ENCODE results near the gene SPATA31C2.
A peak's percentile ranks its signal among the peaks of the same experiment; 100 is the strongest.
"Not testable (repeated sequence)": the region's sequence is repeated elsewhere in the genome, so short reads cannot be mapped to it uniquely, and the experiment has no call there.

SPATA31C2 gene

DNA sequence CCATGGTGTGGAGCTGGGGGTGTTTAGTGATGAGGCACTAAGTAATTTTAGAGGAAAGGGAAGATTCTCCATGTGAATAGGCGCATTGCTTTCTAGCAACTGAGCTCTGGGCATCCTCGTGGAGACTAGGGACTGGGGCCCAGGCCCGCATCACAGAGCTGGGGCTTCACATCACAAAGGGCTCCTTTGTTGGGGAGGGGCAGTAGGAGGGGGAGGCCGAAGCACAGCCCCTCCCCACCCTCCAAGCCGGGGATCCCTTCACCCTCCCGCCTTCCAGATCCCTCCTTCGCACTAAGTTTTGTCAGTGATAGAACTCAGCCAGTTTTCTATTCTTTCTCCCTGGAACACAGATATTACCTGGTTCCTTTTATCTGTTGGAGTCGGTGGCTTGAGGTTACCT lies at the start of gene SPATA31C2:
Gene SPATA31C2 (minus strand): TSS at position 101 of the 400 bp plus-strand sequence. CDS start 29 bp downstream, at position 72.
- not testable (repeated sequence) for DNase-seq

DNA sequence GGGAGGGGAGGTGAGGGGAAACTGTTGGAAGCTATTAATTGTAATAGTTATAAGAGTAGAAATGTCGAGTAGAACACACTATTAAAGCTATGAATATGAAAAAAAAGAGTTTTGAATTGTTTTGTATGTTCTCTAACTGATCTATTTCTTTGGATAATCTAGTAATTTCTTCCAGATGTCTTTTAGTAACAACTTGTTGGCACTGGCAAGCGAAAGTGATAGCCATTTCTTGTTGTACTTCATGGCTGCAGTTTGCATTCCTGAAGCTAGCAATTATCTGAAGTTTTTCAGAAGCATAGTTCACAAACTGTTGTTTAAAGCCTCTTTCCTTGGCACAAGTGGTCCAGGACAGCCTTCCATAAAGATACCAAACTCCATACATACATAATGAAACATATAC lies 49.4 kb upstream of the SPATA31C2 start:
- DNase-seq, result no peak

DNA sequence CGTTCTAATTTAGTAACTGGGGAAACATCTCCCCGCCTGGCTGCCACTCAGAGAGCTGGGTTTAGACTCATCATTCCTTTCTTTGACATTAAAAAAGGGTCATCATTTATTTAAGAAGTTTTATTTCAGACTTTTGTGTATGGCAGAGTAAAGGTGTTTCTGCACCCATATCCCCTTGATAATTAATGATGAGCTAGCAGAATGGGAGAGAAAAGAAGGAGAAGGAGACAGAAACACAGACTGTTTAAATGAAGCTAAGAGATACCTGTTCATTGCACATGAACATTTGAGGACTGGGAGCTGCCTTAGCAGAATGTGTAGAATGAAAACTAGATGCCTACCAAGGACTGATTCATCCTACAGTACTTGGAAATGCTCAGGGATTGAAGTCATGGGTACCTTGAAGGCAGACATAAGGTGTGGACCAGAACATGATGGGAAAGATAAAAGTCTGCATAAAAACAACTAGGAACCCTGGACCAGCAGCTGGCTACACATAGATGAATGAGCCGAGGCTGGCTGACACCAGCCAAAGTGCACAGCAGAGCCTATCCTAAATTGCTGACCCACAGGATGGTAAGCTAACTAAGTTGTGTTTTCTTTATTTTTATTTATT lies 48.3 kb upstream of the SPATA31C2 start:
- DNase-seq, result no peak

DNA sequence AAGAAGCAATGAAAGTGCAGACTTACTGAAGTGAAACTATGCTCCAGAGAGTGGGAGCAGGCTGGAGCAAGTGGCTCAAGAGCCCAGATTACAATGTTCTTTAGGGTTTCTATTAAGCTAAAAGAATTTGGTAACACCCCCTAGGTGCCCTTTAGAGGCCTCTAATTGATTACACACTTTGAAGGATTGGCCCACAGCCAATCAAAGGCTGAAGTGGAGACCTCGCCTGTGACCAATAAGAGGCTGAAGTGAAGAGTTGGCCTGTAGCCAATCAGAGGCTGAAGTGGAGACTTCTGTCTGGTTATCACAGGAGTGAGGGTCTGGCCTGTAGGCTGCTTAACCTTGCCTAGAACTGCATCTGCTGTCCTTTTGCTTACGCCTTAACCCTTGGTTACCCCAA lies 46.7 kb upstream of the SPATA31C2 start:
- DNase-seq, result no peak

DNA sequence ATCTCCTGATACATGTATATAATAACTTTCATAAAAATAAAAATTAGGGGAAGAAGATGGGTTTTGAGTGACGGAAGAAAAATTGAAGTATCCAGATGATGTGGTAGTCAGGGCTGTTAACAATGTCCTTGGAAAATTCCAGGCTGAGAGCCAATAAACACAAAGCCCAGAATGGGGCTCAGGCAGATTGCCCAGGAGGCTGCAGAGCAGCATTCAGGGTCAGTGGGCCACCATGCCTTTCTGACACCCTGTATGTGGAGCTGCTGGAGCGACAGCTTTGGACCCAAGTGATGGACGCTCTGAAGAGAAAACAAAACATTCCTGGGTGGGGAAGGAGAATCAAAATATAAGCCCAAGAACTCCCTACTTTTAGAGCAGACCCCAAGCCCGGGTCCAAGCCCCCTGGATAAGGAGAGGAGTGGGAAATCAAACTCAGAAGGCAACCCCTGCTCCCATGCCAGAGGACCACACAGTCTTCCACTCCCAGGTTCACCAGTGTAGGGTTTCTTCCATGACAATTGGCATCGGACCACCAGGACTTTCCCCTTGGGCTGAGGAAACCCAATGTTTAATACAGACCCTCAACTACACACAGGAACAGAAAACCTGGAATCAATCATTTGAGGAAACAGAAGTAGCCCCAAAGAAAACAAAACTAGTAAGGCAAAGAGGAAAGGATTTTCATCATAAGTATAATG lies 45.7 kb upstream of the SPATA31C2 start:
- no peak for DNase-seq

DNA sequence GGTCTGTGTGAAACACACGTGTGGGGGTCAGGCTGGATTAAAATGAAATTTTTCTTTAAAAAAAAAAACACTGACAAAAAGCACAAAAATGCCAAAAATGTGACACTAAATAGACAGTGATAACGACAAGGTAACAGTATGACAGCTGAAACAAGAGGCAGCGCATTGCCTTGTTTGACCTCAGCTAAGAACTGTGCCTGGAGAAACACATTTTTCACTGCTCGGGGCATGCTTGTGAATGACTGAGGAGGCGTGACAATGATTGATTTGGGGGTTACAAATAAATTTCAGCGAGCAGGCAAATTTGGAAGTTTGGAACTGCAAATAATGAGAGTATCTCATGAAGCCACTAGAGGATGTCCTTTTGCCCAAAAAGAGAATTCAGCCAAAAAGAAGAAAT lies 44.2 kb upstream of the SPATA31C2 start:
- no peak for DNase-seq

DNA sequence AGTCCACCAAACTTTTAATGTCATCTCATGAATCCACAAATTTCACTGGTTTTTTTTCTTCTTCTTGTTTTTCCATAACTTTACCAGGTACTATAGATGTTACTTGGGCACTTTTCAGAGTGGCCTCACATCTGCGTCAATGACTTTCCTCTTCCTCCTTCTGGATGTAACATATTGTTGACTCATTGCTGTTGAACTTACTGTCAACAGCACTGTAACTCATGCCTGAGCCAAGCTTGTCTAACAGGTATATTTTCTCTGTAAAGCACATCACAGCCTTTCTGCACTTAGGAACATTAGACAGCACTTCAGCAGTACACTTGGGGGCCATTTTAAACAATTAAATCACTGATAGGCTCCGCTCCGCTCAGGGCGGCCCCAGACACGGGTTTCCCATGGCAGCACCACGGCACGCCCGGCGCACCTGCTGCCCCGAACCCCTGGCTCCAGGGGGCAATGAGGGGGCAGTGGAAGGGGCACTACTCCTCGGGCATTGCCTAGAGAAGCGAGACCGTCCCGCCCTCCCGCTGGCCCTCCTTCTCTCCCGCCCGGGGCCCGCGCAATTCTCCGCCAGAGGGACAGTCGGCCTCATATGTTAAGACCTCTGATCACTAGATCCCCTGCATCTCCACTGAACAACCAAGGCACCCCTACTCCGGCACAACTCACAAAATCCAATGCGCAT lies 41.9 kb upstream of the SPATA31C2 start:
- no peak for DNase-seq

DNA sequence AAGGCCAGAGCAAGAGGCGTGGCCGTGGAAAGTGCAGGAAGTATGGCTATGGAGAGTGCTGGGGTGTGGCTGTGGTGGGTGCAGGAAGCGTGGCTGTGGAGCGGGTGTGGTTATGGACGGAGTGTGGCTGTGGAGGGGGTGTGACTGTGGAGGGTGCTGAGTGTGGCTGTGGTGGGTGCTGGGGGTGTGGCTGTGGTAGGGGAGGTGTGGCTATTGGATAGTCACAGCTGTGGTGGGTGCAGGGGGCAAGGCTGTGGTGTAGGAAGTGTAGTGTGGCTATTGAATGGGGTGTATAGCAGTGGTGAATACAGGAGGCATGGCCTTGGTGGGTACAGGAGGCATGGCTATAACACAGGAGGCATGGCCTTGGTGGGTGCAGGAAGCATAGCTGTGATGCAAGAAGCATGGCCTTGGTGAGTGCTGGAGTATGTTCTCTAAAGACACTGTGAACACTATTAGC lies 40.8 kb upstream of the SPATA31C2 start:
- peak; percentile 20 for DNase-seq

DNA sequence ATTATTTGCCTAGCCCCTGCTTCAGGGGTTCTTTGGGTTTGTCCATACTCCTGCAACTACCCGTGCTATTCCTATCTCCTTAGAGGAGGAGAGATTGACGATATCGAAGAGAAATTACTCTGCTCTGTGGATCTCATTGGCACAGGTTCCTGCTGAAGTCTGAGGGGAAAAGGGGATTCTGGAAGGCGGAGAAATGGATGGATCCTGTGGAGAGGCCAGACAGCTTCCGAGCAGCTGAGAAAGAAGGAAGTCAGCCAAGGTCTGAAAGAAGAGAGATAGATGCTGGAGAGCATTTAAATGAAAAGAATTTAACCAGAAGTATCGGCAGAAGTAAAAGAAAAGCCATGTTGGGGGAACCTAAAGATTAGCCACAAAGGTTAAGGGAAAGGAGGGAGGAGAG lies 40.4 kb upstream of the SPATA31C2 start:
- DNase-seq, result no peak

DNA sequence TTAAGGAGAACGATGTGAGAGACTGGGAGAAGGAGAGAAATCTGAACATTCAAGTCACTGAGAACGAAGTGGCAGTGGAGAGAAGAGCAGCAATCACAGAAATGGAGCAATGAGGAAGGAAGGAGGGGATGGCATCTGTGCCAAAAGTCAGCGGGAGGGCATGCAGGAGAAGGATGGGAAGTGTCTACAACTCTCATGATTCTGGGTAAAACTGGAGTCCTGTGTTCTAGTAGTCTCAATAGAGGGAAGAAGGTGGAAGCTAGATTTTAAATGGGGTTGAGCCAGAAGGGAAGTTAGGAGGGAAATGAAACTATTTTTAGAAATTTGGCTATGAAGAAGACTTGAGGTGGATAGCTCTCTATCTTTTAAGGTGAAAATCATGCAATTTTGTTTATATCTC lies 39.1 kb upstream of the SPATA31C2 start:
- DNase-seq, result no peak

DNA sequence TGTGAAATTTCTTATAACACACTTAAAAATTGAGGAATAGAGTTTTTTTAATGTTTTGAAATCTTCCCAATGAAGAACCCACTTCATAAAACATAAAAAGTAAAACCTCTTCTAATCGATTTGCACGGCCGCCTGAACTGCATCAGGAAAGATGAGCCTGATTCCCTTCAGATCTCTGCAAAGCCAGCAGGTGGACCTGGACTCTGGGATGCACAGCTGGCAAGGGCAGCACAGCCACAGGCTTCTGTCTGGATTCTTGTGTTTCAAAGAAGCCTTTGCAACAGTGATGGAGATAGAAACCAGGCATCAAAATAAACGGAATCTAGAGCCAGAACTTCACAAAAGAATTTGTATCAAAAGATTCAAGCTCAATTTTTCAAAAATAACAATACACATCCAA lies 36.0 kb upstream of the SPATA31C2 start:
- DNase-seq, result no peak

DNA sequence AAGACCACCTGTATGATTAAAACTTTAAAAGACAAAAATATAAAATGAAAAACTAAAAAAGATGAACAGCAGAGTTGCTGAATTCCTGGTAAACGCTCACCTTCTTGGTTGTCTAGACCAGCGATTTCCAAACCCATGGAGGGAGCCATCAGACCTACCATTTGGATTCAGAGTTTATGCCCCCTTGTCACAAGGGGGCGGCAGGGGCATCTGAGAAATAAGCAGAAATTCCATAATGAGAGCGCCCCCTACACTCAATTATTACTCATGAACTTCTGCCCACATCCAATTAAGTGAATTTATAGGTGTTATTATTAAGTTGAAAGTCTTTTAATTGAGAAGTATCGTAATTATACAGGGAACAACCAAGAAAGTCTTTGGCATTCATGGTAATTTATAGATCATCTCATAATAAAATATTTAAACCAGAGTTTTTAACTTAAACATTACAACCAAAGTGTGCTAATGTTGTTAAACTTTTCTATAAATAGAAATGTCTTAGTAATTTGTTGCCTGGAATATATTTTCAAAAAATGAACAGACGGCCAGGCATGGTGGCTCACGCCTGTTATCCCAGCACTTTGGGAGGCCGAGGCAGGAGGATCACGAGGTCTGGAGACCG lies 35.2 kb upstream of the SPATA31C2 start:
- DNase-seq, result peak; percentile 59

DNA sequence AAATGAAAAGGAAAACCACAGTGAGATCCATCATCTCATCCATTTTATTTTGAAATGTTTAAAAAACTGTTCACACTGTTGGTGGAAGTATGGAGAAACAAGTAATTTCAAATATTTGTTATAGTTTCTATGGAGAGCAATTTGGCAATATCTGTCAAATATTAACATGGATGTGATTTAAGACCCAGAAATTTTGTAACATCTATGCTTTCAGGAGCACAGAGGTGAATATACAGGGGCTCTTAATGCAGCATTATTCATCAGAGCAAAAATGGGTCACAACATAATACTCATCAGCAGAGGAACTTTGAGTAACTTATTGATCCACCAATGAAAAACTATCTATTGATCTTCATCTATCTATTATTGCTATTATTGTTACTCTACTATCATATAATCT lies 31.4 kb upstream of the SPATA31C2 start:
- DNase-seq, result no peak

DNA sequence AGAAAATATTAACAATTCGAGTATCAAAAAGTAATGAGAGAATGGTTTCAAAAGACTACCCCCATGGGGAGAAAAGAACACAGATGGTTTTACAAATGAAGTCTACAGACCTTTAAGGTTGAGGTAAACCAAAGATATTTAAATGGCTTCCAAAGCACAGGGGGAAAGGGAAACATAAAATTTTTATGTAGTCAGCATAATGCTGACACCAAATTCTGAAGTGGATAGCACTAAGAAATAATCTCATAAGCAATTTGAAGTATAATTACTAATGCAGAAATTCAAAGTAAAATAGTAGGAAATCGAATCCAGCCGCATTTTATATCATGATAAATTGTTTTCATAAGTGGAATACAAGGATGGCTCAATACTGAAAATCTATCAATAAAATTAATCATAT lies 30.3 kb upstream of the SPATA31C2 start:
- DNase-seq, result no peak

DNA sequence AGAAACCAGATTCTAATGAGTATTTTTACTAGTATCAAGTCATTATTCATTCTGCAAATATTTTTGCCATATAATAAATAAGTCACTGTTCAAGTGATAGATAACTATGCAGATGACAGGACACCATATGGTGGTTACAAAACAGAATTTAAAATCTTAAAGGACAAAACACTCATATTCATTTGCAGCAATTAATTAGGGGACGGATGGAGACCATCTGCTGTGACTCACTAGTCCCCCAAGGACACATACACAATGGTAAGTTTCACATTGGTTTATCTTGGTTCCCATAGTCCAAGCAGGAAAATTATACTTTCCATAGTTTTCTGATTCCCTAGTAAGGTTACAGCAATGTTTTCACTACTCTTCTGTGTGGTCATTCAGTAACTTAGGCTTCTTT lies 28.4 kb upstream of the SPATA31C2 start:
- no peak for DNase-seq

DNA sequence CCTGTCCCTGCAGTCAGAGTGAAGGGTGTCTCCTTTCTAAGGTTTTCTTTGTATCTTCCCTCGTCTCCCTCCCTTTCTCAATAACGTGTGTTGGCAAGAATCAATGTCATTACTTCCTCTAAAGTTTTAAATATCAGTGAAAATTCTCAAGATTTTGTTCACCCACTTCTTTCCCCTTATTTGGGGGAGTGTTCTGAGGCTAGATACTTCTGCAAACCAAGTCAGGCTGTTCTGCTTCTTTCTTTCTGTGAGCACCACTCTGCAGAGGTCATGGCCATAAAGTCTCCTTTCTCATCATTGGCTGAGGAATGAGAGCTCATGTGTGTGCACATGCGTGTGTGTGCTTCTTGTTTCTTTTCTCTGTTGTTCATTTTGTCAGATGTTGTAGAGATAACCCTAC lies 26.6 kb upstream of the SPATA31C2 start:
- DNase-seq, result no peak

DNA sequence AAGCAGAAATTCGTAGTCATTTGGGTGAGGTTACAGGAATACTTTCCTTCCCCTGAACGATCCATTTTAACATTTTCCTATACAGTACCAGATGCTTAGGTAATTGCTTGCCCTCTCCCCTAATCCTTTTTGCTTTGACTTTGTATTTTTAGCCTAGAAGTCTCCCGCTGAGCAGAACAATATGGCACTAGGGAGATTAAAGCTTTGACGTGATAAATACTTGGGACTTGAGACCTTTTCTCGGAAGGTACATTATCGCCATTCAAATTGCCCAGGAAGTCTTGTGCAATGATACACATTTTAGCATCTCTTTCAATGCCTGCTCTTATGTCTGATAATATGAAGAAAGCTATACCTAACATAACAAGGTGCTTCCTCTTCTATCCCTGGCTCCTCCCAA lies 22.9 kb upstream of the SPATA31C2 start:
- no peak for DNase-seq

DNA sequence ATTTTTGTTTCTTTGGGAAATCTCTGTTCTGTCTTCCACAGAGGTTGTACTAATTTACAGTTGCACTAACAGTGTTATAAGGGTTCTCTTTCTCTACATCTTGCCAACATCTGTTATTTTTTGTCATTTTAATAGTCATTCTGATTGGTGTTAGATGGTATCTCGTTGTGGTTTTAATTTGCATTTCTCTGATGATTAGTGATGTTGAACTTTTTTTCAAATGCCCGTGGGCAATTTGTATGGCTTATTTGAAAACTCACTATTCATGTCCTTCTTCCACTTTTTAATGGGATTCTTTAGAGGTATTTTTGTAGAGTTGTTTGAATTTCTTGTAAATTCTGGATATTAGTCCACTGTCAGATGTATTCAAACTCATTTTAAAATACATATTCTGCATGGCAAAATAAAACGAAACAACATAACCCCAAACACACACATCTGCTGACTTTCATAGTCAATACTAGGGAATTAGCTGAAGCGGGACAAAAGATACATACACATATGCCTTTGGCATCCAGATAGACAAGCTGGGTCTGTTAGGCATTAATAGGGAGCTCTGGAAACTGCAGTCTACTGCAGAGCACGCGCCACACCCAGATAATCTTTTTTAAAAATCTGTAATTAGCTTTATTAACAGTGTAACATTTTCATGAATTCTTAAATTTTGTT lies 5.8 kb upstream of the SPATA31C2 start:
- DNase-seq, result no peak

DNA sequence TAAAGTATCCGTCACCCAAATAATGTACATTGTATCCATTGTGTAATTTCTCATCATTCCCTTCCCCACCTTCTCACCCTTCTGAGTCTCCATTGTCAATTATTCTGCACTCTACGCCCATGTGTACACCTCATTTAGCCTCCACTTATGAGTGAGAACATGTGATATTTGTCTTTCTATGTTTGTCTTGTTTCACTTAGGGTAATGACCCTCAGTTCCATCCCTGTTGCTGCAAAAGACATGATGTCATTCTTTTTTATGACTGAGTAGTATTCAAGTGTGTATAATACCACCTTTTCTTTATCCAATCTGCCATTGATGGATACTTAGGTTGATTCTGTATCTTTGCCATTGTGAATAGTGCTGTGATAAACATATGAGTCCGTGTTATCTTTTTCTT lies 4.9 kb upstream of the SPATA31C2 start:
- DNase-seq, result no peak

DNA sequence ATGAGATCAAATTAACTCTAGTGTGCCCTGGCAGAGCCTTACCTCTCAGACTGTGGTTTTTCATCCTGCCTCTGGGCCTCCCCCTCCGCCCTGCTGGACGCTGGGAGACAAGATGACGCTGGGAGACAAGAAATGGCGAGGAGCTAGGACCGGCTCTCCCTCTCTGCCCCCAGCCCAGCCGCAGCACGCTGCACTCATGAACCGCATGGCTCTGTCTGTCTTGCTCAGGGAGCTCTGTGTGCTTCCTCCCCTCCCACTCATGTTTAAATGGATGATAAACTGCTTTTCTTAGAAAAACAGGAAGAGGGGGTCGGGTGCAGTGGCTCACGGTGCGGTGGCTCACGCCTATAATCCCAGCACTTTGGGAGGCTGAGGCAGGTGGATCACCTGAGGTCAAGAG lies 4.7 kb downstream of the SPATA31C2 start:
- DNase-seq, result not testable (repeated sequence)

DNA sequence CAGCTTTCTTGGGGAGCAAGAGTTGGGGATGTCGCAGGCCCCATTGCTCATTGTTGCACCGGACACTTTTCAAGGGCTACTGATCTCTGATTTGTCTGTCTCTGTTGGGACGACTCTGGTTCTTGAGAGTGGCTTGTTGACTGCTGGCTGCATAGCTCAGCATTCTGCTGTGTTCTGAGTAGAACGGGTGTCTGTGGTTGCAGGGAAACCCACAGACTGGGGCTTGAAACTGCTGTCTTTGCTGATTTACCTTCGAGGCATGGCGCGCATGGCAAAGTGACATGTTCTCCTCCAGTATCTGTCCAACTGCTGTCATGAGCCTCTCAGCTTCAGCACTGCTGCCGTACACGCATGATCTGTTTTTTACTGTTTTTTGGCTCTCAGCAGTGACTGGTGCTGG lies 8.7 kb downstream of the SPATA31C2 start:
- DNase-seq, result peak; percentile 50

DNA sequence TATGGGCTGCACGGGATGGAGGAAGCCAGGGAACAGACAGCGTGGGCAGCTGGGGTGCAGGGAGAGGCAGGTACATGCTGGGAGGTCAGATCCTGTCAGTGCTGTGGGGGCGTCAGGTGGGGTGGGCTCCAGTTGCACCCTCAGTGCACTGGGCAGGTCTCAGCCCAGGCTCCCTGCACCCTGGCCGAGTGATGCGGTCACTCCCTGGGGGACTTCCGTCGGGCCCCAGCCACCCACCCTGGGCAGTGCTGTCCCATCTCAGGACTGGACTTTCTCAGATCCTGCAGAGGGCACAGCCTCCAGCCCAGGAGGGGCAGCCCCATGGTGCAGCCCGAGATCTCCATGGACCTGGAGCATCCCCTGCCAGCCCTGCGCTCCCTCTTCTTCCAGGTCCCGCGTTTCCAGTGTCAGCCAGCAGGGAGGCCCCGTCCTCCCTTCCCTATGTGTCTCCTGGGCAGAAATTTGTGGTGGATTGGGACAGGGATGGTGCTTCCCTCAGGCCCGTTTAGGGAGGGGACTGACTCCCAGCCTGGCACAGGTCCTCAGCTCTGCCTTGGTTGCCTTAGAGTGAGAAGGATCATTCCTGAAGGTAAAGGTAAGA lies 10.5 kb downstream of the SPATA31C2 start:
- DNase-seq, result not testable (repeated sequence)

DNA sequence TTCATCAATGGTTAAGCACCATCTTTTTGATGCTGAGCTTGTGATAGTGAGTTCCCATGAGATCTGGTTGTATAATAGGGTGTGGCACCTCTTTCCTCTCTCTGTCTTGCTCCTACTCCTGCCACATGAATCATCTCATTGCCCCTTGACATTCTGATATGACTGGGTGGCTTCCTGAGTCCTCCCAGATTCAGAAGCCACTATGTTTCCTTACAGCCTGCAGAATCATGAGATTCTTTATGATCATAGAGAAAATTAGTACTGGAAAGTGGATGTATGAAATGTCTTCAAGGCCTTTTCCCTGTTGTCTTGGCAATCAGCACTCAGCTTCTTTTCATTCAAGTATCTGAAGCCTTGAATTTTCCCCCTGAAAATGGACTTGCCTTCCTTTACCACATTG lies 14.9 kb downstream of the SPATA31C2 start:
- not testable (repeated sequence) for DNase-seq
